Esophagus squamous epithelium (tissue), 4 donors: ENCODE data around the gene NEUROD2.

ENCODE experiments used
- POLR2A ChIP-seq, 4 donors: fragments of 450-650 bp; IDR thresholded peaks; one replicate each; pipeline ENCODE4 v1.6.1; 2017; ENCODE audit warnings: antibody characterized with exemption in 4 of 4, mild to moderate bottlenecking in 4 of 4, moderate library complexity in 3 of 4
- TF ChIP-seq, protein P1 (sequence below), 6 experiments: fragments of 450-650 bp in 4 of 6; fragments of 200-600 bp in 2 of 6; sonication (generic) in 2 of 6; IDR thresholded peaks; one replicate each; pipeline ENCODE4 v1.5.1; 2016 to 2019; ENCODE audit warnings: antibody characterized with exemption in 6 of 6, mild to moderate bottlenecking in 4 of 6, moderate library complexity in 4 of 6

DNA sequence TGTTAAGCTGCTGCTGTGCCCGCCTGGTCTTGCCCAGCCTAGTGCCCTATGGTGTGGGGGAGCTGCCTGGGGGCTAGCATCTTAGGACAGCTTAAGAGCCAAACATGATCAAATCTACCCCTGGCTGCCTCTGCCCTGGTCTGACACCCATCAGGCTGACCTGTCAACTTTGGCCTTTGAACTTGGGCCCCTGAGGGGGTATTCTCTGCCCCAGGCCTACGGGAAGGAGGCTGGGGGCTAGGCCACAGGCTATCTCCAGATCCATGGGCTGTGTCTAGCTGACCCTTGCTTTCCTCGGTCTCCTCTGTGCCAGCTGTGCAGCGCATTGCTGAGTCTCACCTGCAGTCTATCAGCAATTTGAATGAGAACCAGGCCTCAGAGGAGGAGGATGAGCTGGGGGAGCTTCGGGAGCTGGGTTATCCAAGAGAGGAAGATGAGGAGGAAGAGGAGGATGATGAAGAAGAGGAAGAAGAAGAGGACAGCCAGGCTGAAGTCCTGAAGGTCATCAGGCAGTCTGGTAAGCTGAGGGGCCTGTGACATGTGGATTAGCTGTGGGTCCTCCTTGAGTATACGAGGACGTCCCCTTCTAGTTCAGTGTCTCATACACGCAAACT lies 26.0 kb upstream of the NEUROD2 start:
- TF ChIP-seq, protein P1, sequence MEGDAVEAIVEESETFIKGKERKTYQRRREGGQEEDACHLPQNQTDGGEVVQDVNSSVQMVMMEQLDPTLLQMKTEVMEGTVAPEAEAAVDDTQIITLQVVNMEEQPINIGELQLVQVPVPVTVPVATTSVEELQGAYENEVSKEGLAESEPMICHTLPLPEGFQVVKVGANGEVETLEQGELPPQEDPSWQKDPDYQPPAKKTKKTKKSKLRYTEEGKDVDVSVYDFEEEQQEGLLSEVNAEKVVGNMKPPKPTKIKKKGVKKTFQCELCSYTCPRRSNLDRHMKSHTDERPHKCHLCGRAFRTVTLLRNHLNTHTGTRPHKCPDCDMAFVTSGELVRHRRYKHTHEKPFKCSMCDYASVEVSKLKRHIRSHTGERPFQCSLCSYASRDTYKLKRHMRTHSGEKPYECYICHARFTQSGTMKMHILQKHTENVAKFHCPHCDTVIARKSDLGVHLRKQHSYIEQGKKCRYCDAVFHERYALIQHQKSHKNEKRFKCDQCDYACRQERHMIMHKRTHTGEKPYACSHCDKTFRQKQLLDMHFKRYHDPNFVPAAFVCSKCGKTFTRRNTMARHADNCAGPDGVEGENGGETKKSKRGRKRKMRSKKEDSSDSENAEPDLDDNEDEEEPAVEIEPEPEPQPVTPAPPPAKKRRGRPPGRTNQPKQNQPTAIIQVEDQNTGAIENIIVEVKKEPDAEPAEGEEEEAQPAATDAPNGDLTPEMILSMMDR (IDR thresholded peaks at IDR 0.05), result no peak
- no peak for TF ChIP-seq POLR2A (IDR thresholded peaks at IDR 0.05)
